Measurements from ENCODE around the gene IRF2BPL. TPM values are rescaled to one million over a fixed set of nuclear protein-coding genes. Genes with fewer than 3 reads are reported as not detected.
A peak's percentile ranks its signal among the peaks of the same experiment; 100 is the strongest.

Gene IRF2BPL
- total and polyA plus RNA-seq, 2 of the 8 experiments (the other 6 are each of a cell fraction or from before 2014, with no cell fraction given) = 18.8 to 57.0 TPM

DNA sequence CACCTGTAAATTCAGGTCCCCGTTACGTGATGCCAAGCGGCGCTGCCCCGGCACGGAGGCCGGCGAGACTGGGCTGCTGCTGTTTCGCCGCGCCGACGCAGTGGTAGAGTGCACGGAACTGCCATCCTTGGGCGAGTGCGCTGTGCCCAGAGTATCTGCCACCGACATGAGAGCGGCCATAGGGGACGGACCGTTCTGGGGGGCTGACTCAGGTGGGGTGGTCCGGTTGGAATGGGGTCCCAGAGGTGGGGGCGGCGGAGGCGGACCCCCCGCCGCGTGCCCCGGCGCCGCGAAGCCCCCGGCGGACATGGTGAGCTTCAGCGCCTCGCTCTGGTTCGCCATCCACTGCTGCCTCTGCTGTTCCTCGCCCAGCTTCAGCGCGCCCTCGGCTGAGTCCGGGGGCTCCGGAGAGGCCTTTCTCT, 2.8 kb downstream of the IRF2BPL start:
- 9% methylated on average over 37 of the region's 42 CpGs; no CpG with 5 or more reads in 1 of the 2 experiments for WGBS, 2 experiments (ENCODE audit: extremely low coverage in 1 of 2, insufficient coverage in 1 of 2, insufficient read length in 1 of 2, insufficient replicate concordance in 2 of 2, low coverage in 1 of 2, low lambda C conversion rate in 2 of 2, missing lambda C conversion rate in 1 of 2)
- H2AFZ ChIP-seq (ENCODE audit: low read length) = no peak overlapping the region
- POLR2A ChIA-PET (ENCODE audit: partially characterized antibody) = interaction anchor here (0.7 to 10.9 kb wide), 16 partner anchors 8 to 105 kb away, joined by 3 to 92 read pairs (median 8); no protein-coding TSS in a partner anchor
- H4K20me1 ChIP-seq (replicated peaks in 1 of 2; ENCODE audit: control insufficient read depth in 1 of 2, insufficient read depth in 2 of 2, low read length in 2 of 2) = peaks cover 5 to 14% of the 10 kb centered on the region in 2 experiments
- peak overlapping the region; percentile 97; the same call in 1 of the 2 replicates for H2BK20ac ChIP-seq (ENCODE audit: low read length)
- peak overlapping the region; percentile 74 for H3K4ac ChIP-seq (replicated peaks; ENCODE audit: insufficient read length, low read depth, low read length)
- H3K79me1 ChIP-seq (ENCODE audit: low read depth, low read length) = peaks cover 2% of the 10 kb centered on the region; the same call in 1 of the 2 replicates
- H3K9ac ChIP-seq (replicated peaks in 1 of 4; ENCODE audit: extremely low read depth in 1 of 4, low read depth in 3 of 4, low read length in 3 of 4) = peak overlapping the region; percentile 9 to 72 (median 64)
- FAIRE-seq (no peak), DNase-seq (ENCODE audit: low read depth in 1 of 2, low spot score in 2 of 2) (no peak)
- H3K79me2 ChIP-seq (ENCODE audit: control insufficient read depth in 1 of 2, insufficient read depth in 2 of 2, low read length in 2 of 2) = peaks cover 12 to 34% of the 10 kb centered on the region in 2 experiments
- H3K27me3 ChIP-seq (replicated peaks in 1 of 4; ENCODE audit: control insufficient read depth in 3 of 4, extremely low read depth in 1 of 4, insufficient read depth in 3 of 4, low read length in 3 of 4) = peaks cover 0 to 5% (median 3%) of the 10 kb centered on the region in 4 experiments; a peak in 5 of 7 replicates
- H2BK12ac ChIP-seq (ENCODE audit: low read depth, low read length) = peak overlapping the region; percentile 20; the same call in 1 of the 2 replicates
- H2BK120ac ChIP-seq (replicated peaks; ENCODE audit: low read depth, low read length) = no peak overlapping the region
- peaks cover 13 to 34% (median 21%) of the 10 kb centered on the region in 4 experiments for H3K4me1 ChIP-seq (replicated peaks in 1 of 4; ENCODE audit: control insufficient read depth in 3 of 4, insufficient read depth in 4 of 4, low read length in 3 of 4)
- peak overlapping the region; percentile 79 for H4K91ac ChIP-seq (replicated peaks; ENCODE audit: insufficient read length, low read length)
- H2AK5ac ChIP-seq (ENCODE audit: low read depth, low read length) = peak overlapping the region; percentile 82
- H3K36me3 ChIP-seq (ENCODE audit: control insufficient read depth in 2 of 4, insufficient read depth in 4 of 4, low read length in 3 of 4) = peaks cover 0 to 18% (median 3%) of the 10 kb centered on the region in 4 experiments; a peak in 1 of 8 replicates
- peak overlapping the region; percentile 61 to 86 (median 70) for H3K4me3 ChIP-seq (ENCODE audit: extremely low read depth in 1 of 4, insufficient read depth in 2 of 4, low read depth in 3 of 4, low read length in 4 of 4)
- peak overlapping the region; percentile 4; the same call in 1 of the 2 replicates for H3K27ac ChIP-seq (ENCODE audit: low read depth, low read length)
- peak overlapping the region; percentile 91 for H4K8ac ChIP-seq (ENCODE audit: extremely low read depth, insufficient read depth, low read length)
- H2BK5ac ChIP-seq (ENCODE audit: low read depth, low read length) = peak overlapping the region; percentile 71
- no peak overlapping the region; the same call in 1 of the 2 replicates for H2BK15ac ChIP-seq (ENCODE audit: low read length)
- H3K23ac ChIP-seq (ENCODE audit: insufficient read length) = no peak overlapping the region
- CTCF ChIA-PET (ENCODE audit: partially characterized antibody) = interaction anchor here (0.6 to 25.2 kb wide), 20 partner anchors 9 to 150 kb away, joined by 3 to 280 read pairs (median 4); no protein-coding TSS in a partner anchor
- peak overlapping the region; percentile 1 for H4K5ac ChIP-seq (ENCODE audit: insufficient read length, low read depth, low read length)
- H3K14ac ChIP-seq (ENCODE audit: insufficient read length) = no peak overlapping the region
- H3K4me2 ChIP-seq (ENCODE audit: insufficient read depth in 1 of 2, low read depth in 2 of 2, low read length in 2 of 2) = peak overlapping the region; percentile 89 to 97
- H3K9me3 ChIP-seq (ENCODE audit: insufficient read depth in 2 of 2, low read depth in 1 of 2, low read length in 1 of 2) = no peaks in the 10 kb centered on the region
- peak overlapping the region; percentile 76 for H3K18ac ChIP-seq (ENCODE audit: extremely low read depth, low read length)
- peaks cover 21% of the 10 kb centered on the region for H3K23me2 ChIP-seq (ENCODE audit: low read depth, low read length)
- H3K56ac ChIP-seq (replicated peaks; ENCODE audit: insufficient read length, low read depth, low read length) = no peak overlapping the region
- TF ChIP-seq POLR2A (IDR thresholded peaks at IDR 0.05; ENCODE audit: control extremely low read depth in 1 of 2, low read depth in 2 of 2, low read length in 2 of 2) = no peak
- TF ChIP-seq NANOG (IDR thresholded peaks at IDR 0.05; ENCODE audit: insufficient read depth, low read depth, low read length, poor library complexity, severe bottlenecking) = no peak
- TF ChIP-seq EP300 (IDR thresholded peaks at IDR 0.05; ENCODE audit: borderline replicate concordance in 1 of 2, low read depth in 2 of 2, low read length in 2 of 2) = no peak
- TF ChIP-seq TEAD4 (IDR thresholded peaks at IDR 0.05; ENCODE audit: low read depth, low read length) = no peak
- TF ChIP-seq RFX5 (IDR thresholded peaks at IDR 0.05; ENCODE audit: borderline replicate concordance, low read depth, low read length) = no peak
- TF ChIP-seq SRF (IDR thresholded peaks at IDR 0.05; ENCODE audit: low read depth, low read length) = no peak
- TF ChIP-seq CREB1 (IDR thresholded peaks at IDR 0.05) = no peak
- no peak for TF ChIP-seq KDM5A (IDR thresholded peaks at IDR 0.05; ENCODE audit: low read length)
- no peak for TF ChIP-seq JUN (IDR thresholded peaks at IDR 0.05; ENCODE audit: low read depth, low read length)
- no peak; the same call in 1 of the 2 replicates for TF ChIP-seq TAF1 (IDR thresholded peaks at IDR 0.05; ENCODE audit: low read depth, low read length)
- 0 out of 2 replicates have a peak, but pooled peaks have one; percentile 28 for TF ChIP-seq RBBP5 (IDR thresholded peaks at IDR 0.05; ENCODE audit: borderline replicate concordance, low read depth, low read length)
- TF ChIP-seq HDAC2 (IDR thresholded peaks at IDR 0.05; ENCODE audit: borderline replicate concordance in 1 of 2, low read depth in 2 of 2, low read length in 2 of 2) = no peak
- no peak for TF ChIP-seq TBP (IDR thresholded peaks at IDR 0.05; ENCODE audit: low read depth, low read length)
